NCI-H460 (cell line): ENCODE data around the gene TAAR8. TPM values are rescaled to one million over a fixed set of nuclear protein-coding genes. Genes with fewer than 3 reads are reported as not detected.
"Not testable (repeated sequence)": the region's sequence is repeated elsewhere in the genome, so short reads cannot be mapped to it uniquely, and the experiment has no call there.

ENCODE experiments used
- DNase-seq: peaks from one replicate; pipeline ENCODE4 v3.0.0-alpha.2; 2016; ENCODE audit warnings: low read depth; ENCODE audit errors: extremely low read depth
- polyA plus RNA-seq: library from polyadenylated mRNA; depleted of rRNA; stranded (reverse); fragments of >200 nt; gene quantifications from 2 replicates; pipeline ENCODE4 v1.2.3, GENCODE V29; 2014; cell fraction: nucleus; rRNA removed
- total RNA-seq: library from RNA; depleted of rRNA; stranded (reverse); fragments of >200 nt; shearing (Covaris generic); gene quantifications from 2 replicates; pipeline ENCODE4 v1.2.3, GENCODE V29; 2014; rRNA removed

Gene TAAR8
- total RNA-seq = not detected in 2 replicates
- polyA plus RNA-seq = not detected in 2 replicates

- DNase-seq = no peak
Observed at GRCh38 chr6:132552372-132552771, at the start of gene TAAR8. Gene TAAR8 (plus strand): TSS chr6:132552672. CDS start chr6:132552693, 21 bp downstream.

- no peak for DNase-seq
Observed at GRCh38 chr6:132504757-132505156, 47.7 kb upstream of the TAAR8 start.

- DNase-seq = no peak
Observed at GRCh38 chr6:132505158-132505557, 47.3 kb upstream of the TAAR8 start.

GRCh38 chr6:132506461-132506860 is 46.0 kb upstream of the TAAR8 start:
- no peak for DNase-seq

- DNase-seq = no peak
Observed at GRCh38 chr6:132506869-132507808, 45.3 kb upstream of the TAAR8 start.

- DNase-seq = no peak
Observed at GRCh38 chr6:132511210-132511830, 41.2 kb upstream of the TAAR8 start.

GRCh38 chr6:132511831-132512220 is 40.6 kb upstream of the TAAR8 start:
- DNase-seq = no peak

GRCh38 chr6:132512342-132512637 is 40.2 kb upstream of the TAAR8 start:
- no peak for DNase-seq

GRCh38 chr6:132512638-132513632 is 39.5 kb upstream of the TAAR8 start, which contains the start of gene STX7:
Gene STX7 (minus strand): TSS chr6:132513116. CDS start chr6:132503530, 9,586 bp downstream.
- DNase-seq = peak; percentile 69

GRCh38 chr6:132513831-132514545 is 38.5 kb upstream of the TAAR8 start:
- DNase-seq = no peak

GRCh38 chr6:132515386-132515785 is 37.1 kb upstream of the TAAR8 start:
- DNase-seq = no peak

GRCh38 chr6:132520953-132521352 is 31.5 kb upstream of the TAAR8 start:
- no peak for DNase-seq

GRCh38 chr6:132524646-132525045 is 27.8 kb upstream of the TAAR8 start:
- no peak for DNase-seq

GRCh38 chr6:132525866-132526265 is 26.6 kb upstream of the TAAR8 start:
- DNase-seq = no peak

- DNase-seq = no peak
Observed at GRCh38 chr6:132526461-132526860, 26.0 kb upstream of the TAAR8 start.

- DNase-seq = peak; percentile 41
Observed at GRCh38 chr6:132527791-132528190, 24.7 kb upstream of the TAAR8 start.

- peak; percentile 54 for DNase-seq
Observed at GRCh38 chr6:132530293-132530974, 22.0 kb upstream of the TAAR8 start.

GRCh38 chr6:132534546-132534945 is 17.9 kb upstream of the TAAR8 start:
- not testable (repeated sequence) for DNase-seq

GRCh38 chr6:132537145-132537544 is 15.3 kb upstream of the TAAR8 start:
- no peak for DNase-seq
